ENCODE results near the gene DSCAML1. TPM values are rescaled to one million over a fixed set of nuclear protein-coding genes. Genes with fewer than 3 reads are reported as not detected.
A peak's percentile ranks its signal among the peaks of the same experiment; 100 is the strongest.

Gene DSCAML1
- total and polyA plus RNA-seq, 12 donors = 0.16 to 1.5 (median 0.57) TPM

- H3K27me3 ChIP-seq = peaks cover 7 to 49% (median 33%) of the 10 kb centered on the region in 7 donors
- H3K4me1 ChIP-seq = peaks cover 6 to 23% (median 19%) of the 10 kb centered on the region in 9 donors
- DNase-seq = no peak
- no peak overlapping the region for H3K27ac ChIP-seq
- no peaks in the 10 kb centered on the region for H3K9me3 ChIP-seq
- no peak for TF ChIP-seq CTCF (IDR thresholded peaks at IDR 0.05)
- no peak overlapping the region for H3K4me3 ChIP-seq
- ATAC-seq = no peak
- peaks cover 0 to 8% (median 0%) of the 10 kb centered on the region in 9 donors for H3K36me3 ChIP-seq
- WGBS, 2 donors = 77 to 80% methylated on average over 5 of the region's 5 CpGs
- intact Hi-C loops (cut with DNase I) = no loop called here
These were observed 2.6 kb upstream of the DSCAML1 start for GRCh38 chr11:117799634-117800033.

GRCh38 chr11:117796456-117796871, 552 bp downstream of the DSCAML1 start:
- H3K27me3 ChIP-seq = peaks cover 11 to 67% (median 53%) of the 10 kb centered on the region in 7 donors
- H3K4me1 ChIP-seq = peaks cover 6 to 23% (median 19%) of the 10 kb centered on the region in 9 donors
- H3K36me3 ChIP-seq = no peaks in the 10 kb centered on the region
- DNase-seq = no peak
- no peaks in the 10 kb centered on the region for H3K9me3 ChIP-seq
- 1 to 2% methylated on average over 35 of the region's 35 CpGs for WGBS, 2 donors
- H3K27ac ChIP-seq = no peak overlapping the region
- ATAC-seq = peak in 1 of 8 donors; percentile 9
- TF ChIP-seq CTCF (IDR thresholded peaks at IDR 0.05) = no peak
- peak overlapping the region; percentile 0 to 45 (median 36) for H3K4me3 ChIP-seq
- intact Hi-C loops (cut with DNase I) = no loop called here

GRCh38 chr11:117795638-117796455, 1.2 kb downstream of the DSCAML1 start:
- Histone ChIP-seq H3K4me1 (peaks cover 6 to 23% (median 19%) of the 10 kb centered on the region in 9 donors), H3K4me3 (peak overlapping the region; percentile 0 to 45 (median 36)), H3K9me3 (no peaks in the 10 kb centered on the region), H3K27ac (no peak overlapping the region), H3K36me3 (no peaks in the 10 kb centered on the region), H3K27me3 (peaks cover 11 to 67% (median 53%) of the 10 kb centered on the region in 7 donors)
- 8% methylated on average over 53 of the region's 53 CpGs for WGBS, 2 donors
- intact Hi-C loops (cut with DNase I) = no loop called here
- TF ChIP-seq CTCF (IDR thresholded peaks at IDR 0.05) = no peak
- peak in 2 of 8 donors; percentile 5 to 28 for ATAC-seq
- no peak for DNase-seq

- no peak overlapping the region for H3K27ac ChIP-seq
- H3K9me3 ChIP-seq = no peaks in the 10 kb centered on the region
- no peak for DNase-seq
- H3K27me3 ChIP-seq = peaks cover 11 to 67% (median 53%) of the 10 kb centered on the region in 7 donors
- intact Hi-C loops (cut with DNase I) = no loop called here
- no peak overlapping the region for H3K4me3 ChIP-seq
- no peak for TF ChIP-seq CTCF (IDR thresholded peaks at IDR 0.05)
- 49 to 54% methylated on average over 29 of the region's 29 CpGs for WGBS, 2 donors
- no peaks in the 10 kb centered on the region for H3K36me3 ChIP-seq
- no peak for ATAC-seq
- peaks cover 6 to 23% (median 19%) of the 10 kb centered on the region in 9 donors for H3K4me1 ChIP-seq
These were observed 2.0 kb downstream of the DSCAML1 start for GRCh38 chr11:117794772-117795629.

Data from heart right ventricle (tissue), 16 donors.